ENCODE measurements around the gene TLR9.

DNA sequence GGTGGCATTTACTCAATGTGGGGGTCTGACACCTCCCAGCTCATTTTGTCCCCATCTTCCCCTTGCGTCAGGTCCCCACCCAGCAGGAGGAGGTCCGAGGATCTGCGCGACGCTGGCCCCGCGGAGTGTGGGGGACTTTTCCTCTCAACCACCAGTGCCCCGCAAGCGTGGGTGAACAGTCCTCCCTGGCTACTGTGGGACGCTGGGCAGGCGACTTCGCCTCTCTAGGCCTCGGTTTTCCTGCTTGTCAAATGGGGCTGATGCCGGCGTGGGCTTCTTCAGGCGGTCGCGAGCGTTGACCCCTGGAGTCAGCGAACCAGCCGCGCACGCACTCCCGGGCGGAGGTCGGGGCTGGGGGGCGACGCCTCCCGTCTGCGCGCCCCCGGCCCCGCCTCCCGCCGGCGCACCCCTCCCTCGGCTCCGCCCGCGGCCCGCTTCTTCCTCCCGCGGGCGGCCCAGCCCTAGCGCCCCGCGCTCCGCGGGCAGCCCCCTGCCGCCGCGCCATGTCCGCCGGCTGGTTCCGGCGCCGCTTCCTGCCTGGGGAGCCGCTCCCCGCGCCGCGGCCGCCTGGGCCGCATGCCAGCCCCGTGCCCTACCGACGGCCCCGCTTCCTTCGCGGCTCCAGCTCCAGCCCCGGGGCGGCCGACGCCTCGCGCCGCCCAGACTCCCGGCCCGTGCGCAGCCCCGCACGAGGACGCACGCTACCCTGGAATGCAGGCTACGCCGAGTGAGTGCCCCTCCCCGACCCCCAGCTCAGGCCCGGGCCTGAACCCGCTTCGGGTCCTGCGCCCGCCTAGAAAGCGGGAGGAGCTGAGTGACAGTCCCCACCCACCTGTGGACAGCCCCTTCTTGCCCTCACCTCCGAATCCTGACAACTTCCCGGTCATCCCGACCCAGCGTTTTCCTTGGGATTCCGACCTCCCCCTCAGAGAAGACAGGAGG is 20.1 kb upstream of the TLR9 start, which contains the start of gene PPM1M:
- TF ChIP-seq, protein P1, sequence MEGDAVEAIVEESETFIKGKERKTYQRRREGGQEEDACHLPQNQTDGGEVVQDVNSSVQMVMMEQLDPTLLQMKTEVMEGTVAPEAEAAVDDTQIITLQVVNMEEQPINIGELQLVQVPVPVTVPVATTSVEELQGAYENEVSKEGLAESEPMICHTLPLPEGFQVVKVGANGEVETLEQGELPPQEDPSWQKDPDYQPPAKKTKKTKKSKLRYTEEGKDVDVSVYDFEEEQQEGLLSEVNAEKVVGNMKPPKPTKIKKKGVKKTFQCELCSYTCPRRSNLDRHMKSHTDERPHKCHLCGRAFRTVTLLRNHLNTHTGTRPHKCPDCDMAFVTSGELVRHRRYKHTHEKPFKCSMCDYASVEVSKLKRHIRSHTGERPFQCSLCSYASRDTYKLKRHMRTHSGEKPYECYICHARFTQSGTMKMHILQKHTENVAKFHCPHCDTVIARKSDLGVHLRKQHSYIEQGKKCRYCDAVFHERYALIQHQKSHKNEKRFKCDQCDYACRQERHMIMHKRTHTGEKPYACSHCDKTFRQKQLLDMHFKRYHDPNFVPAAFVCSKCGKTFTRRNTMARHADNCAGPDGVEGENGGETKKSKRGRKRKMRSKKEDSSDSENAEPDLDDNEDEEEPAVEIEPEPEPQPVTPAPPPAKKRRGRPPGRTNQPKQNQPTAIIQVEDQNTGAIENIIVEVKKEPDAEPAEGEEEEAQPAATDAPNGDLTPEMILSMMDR (conservative IDR thresholded peaks at IDR 0.05 in 1 of 2, IDR thresholded peaks at IDR 0.05 in 1 of 2; ENCODE audit: extremely low read depth in 1 of 2, insufficient read depth in 1 of 2, low read depth in 1 of 2, low read length in 2 of 2) = no peak
- TF ChIP-seq EZH2 (IDR thresholded peaks at IDR 0.05; ENCODE audit: borderline replicate concordance, low read length) = no peak

All from mammary epithelial cell (primary cell).